ENCODE data around the gene PHTF2.

The PHTF2 gene

DNA sequence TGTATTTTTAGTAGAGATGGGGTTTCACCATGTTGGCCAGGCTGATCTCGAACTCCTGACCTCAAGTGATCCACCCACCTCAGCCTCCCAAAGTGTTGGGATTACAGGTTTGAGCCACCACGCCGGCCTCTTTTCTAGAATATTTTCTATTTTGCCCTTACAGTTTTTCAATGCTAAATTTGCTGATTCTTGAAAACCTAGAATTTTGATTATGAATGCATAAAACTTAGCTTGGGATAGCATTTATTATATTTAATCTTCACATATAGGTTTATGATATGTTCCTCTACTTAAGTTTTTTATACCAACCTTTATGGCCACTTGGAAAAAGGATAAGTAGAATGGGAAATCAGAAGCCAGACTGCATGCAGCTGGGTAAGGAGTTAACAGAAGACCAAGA, 2.5 kb upstream of the PHTF2 start:
- DNase-seq, result no peak

DNA sequence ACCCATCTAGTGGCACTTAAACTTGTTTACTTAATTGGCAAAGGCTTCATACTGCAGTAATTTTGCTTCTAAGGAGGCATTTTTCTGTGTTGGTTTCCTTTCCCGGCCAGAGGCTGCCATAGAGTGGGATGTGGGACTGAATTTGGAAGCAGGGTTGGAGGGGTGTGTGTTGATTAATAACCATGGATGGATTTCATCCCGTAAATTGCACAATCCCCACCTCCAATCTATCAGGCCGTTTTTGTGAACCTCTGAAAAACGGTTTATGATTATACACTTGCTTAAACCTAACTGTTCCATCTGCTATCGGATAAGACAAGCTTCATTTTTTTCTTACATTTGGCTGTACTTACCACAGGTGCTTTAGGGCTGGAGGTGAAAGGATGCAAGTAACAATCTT, 1.6 kb upstream of the PHTF2 start:
- peak; percentile 30 for DNase-seq

DNA sequence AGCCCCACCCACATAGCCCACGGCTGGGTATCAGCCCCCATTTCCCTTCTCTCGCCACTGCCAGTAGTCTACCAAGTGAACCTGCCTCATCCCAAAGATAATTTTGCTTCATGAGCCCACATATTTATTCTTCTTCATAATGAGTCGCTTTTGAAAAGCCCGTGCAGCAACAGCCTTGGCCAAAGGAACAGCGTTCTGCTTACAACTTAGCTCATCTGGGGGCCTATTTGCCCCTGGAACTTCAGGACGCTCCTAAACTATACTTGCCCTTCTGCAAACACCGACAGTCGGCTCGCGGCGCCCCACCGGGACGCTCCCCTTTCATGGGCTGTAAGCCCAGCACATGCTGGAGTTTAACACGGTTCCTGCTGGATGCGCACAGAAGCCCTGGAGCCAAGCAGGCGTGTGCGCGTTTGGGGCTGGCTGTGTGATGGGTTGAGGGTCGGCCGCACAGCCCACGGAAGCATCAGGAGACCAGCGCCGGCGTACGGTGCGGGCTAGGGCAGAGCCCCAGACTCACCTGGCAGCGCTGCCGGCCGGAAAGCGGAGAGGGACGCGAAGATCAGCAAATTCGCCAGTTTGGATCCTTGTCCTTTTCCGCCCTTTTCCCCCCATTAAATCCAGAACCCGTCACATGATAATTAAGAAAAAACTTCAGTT, 709 bp upstream of the PHTF2 start:
- DNase-seq, result peak; percentile 22

DNA sequence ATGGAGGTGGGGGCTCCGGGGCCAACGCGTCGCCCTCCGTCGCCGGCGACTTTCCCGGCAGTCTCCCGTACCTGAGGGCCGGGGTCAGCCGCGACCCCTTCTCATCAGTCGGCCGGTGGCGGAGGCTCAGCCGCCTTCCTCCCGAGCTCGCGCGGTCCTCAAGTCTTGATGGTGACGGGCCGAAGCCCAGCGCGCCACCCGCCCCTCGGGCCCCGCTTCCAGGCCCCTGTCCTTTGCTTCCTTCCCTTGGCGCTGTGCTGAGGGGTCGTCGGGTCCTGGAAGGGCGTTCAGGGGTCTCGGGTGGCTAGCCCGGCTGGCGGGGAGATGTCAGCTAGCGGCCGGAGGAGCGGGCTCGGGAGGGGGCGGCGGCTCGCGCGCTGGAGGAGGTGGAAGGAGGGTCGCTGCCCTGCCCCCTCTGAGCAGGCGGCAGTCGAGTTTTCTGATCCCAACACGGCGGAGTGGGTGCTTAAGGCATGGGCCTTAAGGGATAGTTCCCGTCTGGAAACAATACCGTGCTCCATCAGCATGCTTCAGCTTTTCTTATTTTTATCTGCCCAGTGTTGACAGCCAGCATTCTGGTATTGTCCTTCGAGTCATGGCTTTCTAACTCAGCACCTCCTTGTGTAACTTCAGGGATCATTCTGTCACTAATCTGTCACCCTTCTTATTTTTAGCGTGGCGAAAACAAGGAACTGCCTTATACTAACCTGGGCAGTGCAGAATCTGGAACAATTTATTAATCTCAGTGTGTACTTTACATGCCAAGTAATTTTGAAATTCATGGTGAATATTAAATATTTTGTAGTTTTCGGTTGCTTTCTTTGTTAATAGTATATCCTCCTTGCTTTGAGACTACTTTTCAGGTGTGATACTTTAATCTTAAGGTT, 748 bp downstream of the PHTF2 start:
- no peak for DNase-seq

DNA sequence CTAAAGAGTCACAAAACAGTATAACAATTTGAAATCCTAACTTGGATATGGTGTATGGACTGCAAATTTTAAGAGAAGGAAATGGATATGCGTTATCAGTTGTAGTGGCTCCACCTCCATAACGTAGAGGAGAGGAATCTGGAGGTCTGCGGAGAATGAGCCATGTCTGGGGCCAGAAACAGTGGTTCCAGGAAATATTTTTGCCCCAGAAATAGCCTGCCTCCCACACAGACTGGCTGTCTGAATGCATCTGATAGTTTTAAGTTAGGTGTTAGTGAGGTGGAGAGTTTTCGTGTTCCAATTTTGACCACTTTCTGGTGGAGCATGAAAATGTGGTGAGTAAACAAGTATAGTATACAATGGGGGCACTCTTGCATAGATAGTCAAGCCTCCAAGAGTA, 1.6 kb downstream of the PHTF2 start:
- no peak for DNase-seq

DNA sequence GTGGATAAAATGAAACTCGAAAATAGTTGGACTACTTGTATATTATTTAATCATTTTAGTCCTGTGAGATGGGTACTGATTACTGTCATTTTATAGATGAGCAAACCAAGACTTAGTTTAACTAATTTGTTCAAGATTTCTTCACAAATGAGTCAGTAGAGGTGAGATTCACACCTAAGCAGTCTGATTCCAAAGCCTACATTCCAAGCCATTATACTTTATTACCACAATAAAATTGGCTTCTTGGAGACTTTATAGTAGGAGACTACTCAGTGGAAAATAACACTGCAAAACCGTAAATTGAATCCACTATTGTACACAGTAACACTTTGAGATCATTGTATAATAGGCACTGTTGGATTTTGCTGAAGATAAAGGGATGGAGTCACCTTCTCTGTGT, 2.2 kb downstream of the PHTF2 start:
- no peak for DNase-seq

DNA sequence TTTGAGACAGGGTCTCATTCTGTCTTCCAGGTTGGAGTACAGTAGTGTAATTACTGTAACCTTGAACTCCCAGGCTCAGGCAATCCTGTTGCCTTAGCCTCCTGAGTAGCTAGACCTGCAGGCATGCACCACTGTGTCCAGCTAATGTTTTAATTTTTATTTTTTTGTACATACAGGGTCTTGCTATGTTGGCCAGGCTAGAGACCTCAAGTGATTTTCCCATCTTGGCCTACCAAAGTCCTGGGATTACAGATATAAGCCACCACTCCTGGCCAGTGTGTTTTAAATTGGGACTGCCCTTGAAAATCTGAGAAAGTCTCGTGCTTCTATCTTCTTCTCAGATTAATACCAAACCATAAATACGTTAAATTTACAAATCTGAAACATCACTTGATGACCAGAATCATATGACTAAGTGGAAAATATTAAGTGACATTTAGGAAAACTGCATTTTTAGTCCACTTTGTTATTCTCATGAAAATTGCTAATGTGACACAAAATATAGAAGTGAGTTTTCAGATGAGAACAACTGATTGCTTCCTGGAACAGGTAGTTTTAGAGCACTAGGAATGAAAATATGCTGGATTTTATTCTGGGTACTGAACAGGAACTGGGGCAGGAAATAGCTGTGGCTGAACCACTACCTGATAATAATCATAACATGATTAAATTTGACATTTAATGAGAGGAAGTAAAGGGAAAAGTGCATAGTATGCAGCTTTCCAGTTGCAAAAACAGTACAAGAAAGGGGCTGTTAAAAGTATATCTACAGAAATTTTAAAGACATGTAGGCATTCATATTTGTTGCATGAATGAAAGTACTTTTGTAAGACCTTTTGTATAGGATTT, 4.2 kb downstream of the PHTF2 start:
- no peak for DNase-seq

DNA sequence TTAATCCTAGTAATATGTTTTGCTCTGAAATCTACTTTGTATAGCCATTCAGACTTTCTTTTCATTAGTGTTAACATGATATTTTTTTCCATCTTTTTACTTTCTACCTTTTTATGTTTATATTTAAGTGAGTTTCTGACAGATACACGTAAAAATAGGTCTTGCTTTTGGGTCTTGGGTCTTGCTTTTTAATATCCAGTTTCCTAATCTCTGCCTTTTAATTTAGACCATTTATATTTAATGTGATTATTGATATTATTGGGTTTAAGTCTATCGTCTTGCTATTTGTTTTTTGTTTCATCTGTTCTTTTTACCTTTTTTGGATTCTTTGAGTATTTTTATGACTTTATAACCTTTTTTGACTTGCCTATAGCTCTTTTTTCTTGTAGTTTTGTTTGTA, 7.9 kb downstream of the PHTF2 start:
- no peak for DNase-seq

DNA sequence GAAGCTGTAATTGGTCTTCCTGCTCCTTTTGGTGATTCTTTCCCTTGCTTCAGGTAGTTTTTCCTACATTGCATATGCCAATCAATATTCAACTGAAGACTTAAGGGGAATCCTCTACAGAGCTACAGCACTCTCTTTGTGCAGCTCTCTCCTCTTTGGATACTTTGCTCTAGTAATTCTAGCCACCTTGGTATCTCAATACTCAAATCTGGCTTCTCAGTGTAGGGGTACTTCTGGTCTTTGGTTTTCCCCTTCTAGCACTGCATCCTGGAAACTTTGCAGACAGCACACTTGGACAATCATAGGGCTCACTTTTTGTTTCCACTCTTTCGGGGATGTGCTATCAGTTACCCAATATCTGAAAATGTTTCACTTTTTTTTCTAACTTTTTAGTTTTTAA, 9.9 kb downstream of the PHTF2 start:
- DNase-seq, result no peak

DNA sequence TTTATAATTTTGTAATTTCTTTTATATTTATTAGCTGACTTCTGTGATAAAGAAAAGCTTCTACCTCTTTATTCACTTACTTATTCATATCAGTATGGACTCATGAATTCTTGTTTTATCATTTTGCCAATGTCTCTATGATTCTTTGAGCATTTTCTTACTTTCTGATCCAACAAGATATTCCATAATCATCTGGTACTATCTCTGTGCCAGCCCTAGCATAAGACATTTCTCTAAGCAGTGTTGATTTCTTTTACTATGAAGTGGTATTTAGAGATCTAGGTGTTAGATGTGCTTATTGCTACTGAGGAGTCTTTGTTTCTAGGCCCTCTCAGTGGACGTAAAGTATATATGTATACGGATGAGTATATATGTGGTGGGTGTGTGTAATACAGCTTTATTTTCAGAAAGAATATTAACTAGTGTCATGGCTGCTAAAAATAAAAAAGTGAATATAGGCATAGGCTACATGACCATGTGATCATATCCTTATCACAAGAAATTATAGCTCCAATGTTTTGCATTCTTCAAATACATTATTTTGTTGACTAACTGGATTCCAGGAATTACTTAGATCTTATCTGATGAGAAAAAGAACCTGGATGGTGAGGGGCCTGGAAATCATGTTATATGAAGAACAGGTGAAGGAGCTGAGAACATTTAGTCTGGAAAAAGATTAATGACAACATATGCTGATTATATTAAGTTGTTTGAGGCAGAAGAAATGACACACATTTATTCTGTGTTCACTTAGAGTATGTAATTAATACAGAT, 13.1 kb downstream of the PHTF2 start:
- no peak for DNase-seq

DNA sequence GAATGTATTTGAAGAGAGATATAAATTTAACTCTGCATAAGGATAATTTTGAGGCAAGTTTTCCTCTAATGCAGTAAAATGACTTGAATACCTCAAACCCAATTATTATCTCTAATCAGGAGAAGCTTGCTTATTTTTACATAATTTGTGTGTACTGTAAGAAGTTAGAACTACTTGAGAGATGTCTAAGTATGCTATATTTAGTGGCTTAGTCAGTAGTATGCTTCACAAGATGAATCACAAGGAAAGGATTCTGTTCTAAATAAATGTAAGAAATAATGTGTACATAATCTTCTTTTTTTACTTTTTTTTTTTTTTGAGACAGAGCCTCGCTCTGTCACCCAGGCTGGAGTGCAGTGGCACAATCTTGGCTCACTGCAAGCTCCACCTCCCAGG, 13.7 kb downstream of the PHTF2 start:
- no peak for DNase-seq

DNA sequence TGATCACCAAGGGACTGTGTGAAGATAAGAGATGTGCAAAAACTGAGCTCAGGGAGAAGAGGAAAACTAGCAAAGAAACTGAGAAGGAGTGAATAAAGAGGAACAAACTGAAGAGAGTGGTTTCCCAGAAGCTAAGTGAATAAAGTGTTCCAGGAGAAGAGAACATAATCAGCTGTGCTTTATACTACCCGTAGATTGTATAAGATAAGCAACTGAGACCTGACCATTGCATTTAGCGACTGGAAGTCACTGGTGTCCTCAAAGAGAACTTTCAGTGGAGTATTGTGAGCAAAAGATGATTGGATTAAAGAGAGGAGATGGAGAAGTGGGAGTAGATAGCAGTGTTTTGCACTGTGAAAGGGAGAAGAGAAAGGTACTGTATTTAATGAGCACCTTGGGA, 14.6 kb downstream of the PHTF2 start:
- no peak for DNase-seq

DNA sequence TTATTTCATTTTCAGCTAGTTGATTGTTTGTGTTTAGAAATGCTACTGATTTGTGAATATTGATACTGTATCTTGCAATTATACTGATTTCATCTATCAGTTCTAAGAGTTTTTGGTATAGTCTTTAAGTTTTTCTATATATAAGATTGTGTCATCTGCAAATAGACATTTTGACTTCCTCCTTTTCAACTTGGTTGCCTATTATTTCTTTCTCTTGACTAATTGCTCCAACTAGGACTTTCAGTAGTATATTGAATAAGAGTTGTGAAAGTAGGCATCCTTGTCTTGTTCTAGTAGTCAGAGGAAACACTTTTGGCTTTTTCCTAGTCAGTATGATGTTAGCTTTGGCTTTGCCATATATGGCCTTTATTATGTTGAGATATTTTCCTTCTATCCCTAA, 20.4 kb downstream of the PHTF2 start:
- no peak for DNase-seq

DNA sequence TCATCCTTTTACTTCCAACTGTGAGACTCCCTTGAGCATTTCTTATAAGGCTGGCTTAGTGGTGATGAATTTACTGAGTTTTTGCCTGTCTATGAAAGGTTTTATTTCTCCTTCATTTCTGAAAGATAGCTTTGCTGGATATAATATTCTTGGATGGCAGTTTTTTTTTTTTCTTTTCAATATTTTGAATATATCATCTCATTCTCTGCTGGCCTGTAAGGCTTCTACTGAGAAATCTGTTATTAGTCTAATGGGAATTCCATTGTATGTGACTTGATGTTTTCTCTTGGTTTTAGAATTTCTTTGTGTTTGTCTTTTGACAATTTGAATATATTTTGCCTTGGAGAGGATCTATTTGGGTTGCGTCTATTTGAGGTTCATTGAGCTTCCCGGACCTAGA, 22.4 kb downstream of the PHTF2 start:
- DNase-seq, result no peak

DNA sequence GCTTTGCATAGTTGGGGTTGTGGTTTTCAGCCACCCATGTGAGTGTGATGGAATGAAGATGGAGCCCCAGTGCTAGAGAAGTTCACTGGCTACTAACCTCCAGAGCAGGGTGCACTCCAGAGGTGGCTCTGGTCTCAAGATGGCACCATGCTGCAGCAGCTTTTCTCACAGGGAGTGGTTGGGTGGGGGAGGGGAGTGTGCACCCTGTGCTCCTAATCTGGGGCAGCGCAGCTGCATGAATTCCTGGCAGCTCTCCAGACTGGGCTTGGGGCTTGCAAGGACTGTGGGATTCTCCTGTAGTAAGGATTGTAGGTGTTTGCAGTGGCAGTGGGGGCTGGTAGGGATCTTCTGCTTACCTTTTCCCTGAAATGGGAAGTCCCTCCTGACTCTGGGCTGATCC, 23.7 kb downstream of the PHTF2 start:
- no peak for DNase-seq

DNA sequence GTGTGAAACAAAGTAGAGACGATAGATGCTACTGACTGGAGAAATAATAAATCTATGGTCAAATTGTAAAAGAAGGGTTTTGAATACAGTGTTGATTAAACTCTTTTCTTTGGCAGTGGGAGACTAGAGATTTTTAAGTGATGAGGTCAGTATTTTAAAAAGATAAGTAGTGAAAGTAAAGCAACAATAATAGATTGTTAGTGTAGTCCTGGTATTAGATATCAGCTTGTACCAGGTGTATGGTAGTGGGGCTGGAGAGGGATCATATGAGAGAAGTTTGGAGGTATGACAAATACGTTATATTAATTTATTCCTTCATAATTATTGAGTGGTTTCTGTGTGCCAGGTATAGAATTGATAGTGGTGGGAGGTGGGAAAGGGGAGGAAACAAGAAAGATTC, 25.2 kb downstream of the PHTF2 start:
- no peak for DNase-seq

DNA sequence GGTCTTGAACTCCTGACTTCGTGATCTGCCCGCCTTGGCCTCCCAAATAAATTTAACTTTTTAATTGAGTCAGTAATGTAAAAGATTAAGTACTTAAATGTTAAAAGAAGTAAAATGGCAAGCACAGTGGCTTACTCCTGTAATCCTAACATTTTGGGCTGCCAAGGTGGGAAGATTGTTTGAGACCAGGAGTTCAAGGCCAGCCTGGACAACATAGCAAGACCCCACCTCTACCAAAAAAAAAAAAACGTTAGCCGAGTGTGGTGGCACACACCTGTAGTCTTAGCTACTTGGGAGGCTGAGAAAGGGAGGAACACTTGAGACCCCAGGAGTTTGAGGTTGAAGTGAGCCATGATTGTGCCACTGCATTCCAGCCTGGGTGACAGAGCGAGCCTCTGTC, 26.1 kb downstream of the PHTF2 start:
- DNase-seq, result no peak

DNA sequence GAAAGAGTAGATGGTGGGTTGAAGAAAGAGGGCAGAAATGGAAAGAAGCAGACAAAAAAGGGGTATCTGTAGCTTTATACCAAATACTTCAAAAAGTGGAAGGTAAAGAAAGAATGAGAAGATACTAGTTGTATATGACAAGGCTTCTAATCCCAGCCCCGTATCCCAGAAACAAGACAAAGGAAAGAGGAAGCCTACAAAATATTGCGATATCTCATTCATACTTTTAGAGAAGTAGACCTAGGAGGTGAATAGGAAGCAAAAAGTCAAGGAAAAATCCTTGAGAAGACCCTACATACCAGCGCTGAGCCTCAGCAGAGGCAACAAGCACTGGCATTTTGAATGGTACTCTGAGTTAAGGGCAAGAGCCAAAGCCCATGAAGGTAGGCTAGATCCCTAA, 26.6 kb downstream of the PHTF2 start:
- no peak for DNase-seq

DNA sequence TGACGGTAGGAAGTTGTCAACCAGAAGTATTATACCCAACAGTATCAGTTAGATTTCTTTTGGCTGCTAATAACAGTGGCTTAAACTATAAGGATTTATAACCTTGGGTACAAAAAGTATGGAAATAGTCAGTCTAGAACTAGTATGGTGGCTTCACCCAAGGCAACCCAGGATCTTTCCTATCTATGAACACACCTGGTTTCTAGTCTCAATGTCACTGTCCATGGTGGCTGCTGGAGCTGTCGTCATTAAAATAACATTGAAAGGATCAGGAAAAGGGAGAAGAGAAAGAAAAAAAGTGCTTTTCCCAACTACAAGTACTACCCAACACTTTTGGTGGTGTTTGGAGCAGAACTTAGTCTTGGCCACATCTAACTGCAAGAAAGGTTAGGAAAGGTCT, 27.7 kb downstream of the PHTF2 start:
- DNase-seq, result no peak

DNA sequence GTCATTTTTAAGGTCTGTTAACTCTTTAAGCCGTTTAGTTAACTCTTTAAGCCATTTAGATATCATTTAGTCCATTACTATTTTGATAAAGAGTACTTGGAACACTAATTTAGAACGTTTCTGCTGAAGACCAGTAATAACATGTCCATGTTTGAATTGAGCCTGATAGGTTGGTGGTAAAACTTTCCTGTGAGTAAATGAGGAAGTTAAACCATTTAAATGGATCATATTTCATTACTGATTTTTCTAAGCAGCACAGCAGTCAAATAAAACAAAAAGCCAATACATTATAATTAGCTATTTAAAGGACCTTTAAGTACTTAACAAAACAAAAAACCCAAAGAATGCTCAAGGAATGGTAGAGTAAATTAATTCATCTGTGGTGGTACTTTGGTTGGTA, 29.4 kb downstream of the PHTF2 start:
- DNase-seq, result no peak

DNA sequence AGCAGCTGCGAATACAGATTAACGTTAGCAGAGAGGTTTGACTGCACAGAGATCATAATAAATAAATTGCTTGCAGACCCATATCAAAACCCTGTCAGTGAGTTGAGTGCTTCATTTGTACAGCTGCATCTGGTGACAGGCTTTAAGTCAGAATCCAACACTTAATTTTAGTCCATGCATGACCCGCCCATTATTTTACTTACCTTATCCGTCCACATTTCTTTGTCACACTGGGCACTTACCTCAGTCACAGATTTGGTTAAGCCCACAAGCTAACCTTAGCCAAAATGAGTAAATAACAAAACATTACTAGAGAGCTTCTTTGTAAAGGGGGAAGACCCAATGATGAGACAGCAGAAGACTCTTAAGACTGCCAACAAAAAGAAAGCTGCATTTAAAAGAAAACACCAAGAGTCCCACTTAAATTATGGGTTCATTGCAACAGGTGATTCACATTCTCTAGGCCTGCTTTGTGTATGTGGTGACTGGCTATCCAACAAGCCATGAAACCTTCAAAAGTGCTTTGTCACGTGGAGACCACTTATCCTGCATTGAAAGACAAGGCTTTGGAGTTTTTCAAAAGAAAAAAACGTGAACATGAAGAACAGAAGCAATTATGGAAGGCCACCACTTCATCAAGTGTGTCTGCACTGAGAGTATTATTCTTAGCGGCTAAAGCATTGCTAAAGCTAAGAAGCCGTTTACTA, 32.2 kb downstream of the PHTF2 start:
- no peak for DNase-seq

DNA sequence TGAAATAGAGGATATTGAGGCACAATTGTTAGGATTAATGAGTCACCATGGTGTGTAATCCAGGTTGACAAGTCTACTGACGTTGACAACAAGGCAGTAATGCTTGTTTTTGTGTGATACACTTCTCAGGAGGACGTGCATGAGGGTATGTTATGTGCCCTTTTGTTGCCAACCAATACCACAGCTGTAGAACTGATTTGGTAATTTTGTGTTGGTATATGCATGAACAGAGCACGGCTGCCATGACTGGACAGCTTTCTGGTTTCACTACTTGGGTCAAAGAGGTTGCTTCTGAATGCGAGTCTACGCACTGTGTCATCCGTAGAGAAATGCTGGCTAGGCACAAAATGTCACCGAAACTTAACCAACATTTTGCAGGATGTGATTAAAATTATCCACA, 32.9 kb downstream of the PHTF2 start:
- DNase-seq, result no peak
